NCI-H2196 treated with DMSO at 0.1 percent for 48 hours (cell line): Measurements from ENCODE around the gene RABGGTA.

Experiments
- DNase-seq: peaks from one replicate; lab custom pipeline; 2025; ENCODE audit not compliant: unreplicated experiment; lab: John Stamatoyannopoulos, UW

The RABGGTA gene

DNA sequence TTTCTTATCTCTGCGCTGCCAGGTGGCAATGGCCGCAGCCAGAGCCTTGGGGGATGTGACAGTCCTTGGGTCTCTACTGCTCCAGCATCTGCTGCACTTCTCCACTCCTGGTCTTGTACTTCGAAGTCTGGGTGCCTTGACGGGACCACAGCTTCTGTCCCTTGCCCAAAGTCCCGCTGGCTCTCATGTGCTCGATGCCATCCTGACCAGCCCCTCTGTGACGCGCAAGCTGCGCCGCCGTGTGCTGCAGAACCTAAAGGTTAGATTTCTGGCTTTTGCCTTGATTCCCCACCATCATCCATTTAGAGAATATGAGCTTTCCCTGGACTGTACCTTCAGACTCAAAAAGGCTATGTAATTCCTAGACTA, 32.6 kb upstream of the RABGGTA start:
- DNase-seq, result no peak

DNA sequence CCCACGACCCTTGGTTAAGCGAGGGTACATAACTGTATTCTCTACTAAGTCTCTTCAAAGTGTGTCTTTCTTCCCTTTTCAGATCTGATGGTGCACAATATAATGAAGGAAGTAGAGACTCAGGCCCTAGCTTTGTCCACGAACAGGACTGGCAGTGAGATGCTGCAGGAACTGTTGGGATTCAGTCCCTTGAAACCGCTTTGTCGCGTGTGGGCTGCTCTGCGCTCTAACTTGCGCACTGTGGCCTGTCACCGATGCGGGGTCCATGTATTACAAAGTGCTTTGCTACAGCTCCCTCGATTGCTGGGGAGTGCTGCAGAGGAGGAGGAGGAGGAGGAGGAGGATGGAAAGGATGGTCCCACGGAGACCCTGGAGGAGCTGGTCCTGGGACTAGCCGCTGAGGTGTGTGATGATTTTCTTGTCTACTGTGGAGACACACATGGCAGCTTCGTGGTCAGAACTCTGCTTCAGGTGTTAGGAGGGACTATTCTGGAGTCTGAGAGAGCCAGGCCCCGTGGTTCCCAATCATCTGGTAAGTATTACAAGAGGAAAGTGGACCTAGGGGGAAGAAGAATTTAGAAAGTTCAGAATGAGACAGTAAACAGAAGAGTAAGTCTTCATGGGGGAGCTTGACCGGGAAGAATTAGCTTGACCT, 29.1 kb upstream of the RABGGTA start:
- no peak for DNase-seq

DNA sequence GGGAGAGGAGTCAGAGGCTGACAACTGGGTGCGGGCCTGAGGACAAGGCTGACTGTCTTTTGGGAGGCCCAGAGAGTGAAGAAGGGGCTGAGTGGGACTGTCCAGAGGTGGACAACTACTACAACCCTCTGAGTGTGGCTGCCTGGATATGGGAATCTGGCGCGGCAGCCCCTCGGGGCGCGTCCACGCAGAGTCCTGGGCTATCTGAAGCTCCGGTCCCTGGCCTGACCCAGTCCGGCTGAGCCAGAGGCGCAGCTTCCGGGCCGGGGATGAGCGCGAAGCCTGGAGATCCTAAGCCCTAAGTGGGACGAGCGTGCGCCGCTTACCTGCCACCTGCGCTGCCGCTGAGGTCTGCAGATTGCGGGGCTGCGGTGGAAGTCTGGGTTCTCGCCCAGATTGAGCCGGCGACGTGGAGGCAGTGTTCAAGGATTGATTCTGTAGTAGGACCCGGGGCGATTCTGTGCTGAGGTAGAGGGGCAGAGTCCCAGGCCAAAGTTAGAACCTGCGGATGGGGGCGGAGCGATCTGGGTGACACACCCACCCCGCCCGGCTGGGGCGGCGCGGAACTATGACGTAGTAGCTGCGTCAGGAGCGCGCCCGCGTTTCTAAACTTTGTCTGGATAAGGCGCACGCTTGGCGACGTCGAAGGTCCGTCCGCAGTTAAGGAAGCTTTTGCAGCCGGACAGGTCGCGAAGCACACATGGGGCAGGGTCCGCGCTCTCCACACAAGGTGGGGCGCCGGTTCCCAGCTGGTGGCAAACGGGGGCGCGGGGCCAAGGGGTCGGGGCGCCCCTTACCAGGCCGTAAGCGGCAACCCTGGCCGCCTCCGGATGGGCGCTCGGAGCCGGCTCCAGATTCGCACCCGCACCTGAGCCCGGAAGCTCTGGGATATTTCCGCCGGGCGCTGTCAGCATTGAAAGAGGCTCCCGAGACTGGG, 28.1 kb upstream of the RABGGTA start, which contains the start of the genes DHRS1 and NOP9:
Gene DHRS1 (minus strand): TSS at position 526 of the 937 bp plus-strand sequence. CDS start 674 bp downstream, outside the sequence.
Gene NOP9 (plus strand): TSS at position 596 of the 937 bp plus-strand sequence. CDS start 105 bp downstream, at position 701.
- DNase-seq, result peak; percentile 73

DNA sequence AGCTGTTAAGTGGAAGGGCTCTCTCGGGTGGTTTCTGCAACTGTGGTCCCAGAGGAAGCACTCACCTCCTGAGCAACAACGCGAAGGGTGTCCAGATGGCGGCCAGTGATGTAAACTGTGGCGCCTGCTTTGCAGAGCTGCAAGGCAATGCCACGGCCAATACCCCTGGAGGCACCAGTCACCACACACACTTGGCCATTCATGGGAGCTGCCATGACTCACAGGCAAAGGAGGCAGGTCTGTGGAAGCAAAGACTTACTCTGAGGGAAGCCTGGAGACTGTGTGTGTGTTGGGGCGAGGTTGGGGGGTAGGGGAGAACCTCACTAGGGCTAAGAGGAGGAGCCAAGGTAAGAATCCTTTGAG, 27.5 kb upstream of the RABGGTA start:
- no peak for DNase-seq

DNA sequence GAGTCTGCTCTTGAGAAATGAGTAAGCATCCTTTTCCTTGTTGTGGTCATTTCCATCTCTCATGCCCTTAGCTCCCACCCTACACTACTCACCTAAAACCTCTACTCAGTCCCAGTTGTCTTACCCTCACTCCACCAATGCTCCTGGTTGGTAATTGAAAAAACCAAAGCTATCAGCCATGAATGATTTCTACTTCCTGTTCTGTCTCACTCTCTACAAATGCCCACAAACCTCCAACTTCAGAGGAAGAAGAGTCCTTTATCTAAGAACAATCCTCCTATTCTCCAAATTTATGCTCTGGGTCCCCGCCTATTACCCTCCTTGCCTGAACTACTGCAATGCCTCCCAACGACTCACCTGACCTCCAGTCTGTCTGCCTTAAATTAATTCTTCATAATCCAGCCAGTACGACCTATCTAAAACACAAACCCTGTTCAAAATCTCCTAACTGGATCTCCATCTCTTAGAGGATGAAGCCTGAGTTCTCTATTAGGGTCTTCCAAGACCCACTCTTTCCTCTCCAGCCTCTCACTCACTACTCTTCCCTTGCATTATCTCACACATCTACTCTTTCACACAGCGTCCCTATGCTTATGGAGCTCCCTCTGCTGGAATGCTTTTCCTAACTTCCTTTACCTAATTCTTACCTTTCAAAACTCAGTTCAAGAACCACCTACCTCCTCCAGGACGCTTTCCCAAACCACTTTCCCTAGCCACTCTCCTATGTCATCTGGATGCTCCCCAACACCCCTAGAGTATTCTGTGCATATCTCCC, 26.0 kb upstream of the RABGGTA start:
- peak; percentile 24 for DNase-seq

DNA sequence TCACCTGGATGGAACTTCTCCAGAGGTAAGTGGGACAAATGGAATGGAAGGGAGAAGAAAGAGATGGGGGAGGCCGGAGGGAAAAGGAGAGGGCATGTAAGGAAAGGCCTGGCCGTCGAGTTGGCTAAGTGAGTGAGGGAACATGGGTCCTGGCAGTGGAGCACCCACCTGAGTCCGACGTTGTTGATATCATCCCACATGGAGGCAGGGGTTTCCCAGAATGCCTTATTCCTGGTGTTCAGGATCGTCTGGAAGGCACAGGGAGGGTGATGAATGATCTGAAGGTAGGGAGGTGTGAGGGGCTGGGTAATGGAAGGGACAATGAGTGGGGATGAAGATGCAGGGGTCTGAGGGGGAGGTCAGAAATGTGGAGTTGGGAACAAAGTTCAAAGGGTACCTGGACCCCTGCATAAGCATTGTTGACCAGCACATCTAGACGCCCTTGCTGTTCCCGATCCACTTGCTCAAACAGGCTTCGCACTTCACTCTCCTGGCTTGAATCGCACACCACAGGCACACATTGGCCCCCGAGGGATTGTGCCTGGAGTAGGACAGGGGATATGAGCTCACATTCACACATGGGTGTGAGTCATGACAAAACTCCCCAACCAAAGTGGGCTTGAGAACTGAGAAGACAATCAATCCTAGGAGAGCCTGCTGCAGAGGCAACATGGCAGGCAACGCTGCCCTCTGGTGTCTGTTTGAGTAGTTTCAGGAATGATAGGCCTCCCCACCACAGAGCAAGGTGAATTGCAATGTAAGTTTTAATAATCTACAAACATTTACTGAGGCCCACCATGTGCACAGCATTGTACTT, 25.2 kb upstream of the RABGGTA start:
- peak; percentile 67 for DNase-seq

DNA sequence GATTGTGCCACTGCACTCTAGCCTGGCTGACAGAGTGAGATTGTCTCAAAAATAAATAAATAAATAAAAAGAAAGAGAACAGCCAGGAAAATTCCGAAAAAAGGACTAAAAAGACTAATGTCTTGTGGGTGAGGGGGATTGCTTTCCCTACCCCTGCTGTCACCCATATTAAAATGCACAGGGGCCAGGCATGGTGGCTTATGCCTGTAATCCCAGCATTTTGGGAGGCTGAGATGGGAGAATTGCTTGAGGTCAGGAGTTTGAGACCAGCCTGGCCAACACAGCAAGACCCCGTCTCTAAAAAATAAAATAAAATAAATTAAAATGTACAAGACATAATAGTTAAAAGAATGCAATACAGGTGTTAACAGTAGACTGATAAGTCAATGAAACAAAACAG, 22.1 kb upstream of the RABGGTA start:
- no peak for DNase-seq

DNA sequence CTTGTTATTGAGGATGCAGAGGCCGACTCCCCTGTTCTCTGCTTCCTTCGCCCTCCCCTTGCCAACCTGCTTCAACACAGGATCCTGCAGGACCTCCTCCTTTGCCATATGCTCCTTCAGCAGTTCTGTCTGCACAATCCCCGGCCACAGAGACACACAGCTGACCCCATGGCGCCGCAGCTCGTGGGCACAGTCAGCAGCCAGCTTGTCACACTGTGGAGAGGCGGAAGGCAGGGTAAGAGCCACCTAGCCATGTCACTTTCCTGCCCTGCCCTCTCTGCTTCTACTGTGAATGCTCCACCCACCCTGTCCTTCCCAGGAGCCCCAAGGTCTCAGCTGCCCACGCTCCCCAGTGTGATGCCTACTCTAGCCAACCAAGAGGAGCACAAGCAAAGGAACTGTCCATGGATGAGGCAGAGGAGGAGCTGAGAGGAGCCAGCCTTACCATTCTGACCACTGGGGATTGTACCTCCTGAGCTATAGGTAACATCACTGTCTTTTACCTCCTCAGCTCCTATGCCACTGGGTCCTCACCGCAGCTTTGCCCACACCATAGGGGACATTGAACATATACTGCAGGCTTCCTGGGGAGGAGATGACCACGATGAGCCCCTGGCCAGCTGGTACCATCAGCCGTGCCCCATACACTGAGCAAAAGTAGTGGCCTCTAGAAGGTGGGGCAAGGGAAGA, 20.9 kb upstream of the RABGGTA start:
- DNase-seq, result no peak

DNA sequence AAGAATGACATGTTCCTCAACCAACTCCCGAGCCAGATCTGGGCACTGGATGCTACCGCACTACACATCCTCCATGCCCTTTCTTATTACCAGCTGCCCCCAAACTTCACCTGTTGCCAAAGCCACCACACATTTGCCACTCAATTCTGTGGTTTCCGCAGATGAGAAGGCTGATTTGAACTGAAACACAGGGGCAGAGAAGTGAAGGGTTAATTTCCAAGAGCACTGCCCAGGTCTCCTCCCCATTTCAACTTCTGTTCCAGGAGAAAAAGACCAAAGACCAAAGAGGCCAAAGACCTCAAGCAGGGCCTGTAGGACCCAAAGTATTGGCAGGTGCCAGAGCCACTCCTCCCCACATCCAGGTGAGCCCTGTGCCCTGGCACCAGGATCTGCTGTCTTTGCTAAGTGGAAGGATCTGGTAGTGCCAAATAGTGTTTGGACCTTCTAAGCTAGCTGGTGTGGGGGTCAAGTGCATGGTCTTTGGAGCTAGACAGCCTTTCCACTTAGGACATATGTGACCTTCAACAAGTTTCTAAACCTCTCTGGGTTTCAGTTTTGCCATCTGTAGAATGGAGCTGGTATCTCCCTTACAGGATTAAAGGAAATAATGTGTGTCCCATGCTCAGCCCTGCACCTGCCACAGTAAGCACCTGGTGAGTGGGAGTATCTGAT, 20.2 kb upstream of the RABGGTA start:
- DNase-seq, result no peak

DNA sequence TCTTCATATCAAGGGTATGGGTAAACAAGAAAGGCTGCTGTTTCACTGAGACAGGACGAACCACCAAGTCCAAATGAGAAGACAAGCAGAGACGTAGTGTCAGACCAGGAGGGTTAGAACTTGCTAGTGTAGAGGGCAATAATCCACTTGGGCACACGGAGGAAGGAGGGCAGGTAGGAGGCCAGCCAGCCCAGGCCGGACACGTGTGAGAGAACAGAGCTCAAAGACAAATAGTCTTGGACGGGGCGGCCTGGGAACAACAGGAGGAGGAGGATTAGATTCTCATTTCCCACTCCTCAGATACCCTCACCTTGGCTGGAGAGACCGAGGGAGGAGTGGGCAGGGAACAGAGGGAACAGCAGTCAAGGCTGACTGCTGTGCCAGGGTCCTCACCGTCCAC, 19.3 kb upstream of the RABGGTA start:
- DNase-seq, result no peak

DNA sequence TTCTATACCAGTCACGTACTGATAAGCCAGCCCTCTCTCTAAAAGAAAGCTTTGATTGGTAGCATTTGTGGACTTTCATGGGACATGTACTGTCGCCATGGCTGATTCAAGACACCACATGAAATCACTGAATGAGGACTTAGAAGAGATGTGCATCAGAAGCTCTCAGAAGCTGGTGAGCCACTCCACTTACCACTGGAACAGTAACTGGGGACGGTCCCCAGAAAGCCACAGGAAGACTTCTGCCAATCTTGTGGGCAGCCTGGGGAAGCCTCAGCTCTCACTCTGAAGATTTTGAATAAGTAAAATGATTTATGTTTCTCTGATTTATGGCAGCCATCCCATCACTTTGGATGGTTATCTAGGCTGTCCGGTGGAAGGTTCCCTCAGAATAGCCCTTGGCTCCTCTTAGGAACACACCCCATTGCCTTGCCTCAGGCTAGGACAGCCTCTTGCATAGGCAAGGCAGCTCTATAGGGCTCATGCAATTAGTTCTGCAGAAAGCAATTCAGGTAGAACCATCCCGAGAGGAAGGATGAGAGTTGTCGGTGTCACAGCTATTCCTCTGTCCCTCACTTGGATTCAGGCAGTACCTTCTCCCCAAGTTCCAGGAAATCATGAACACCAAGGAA, 18.4 kb upstream of the RABGGTA start:
- no peak for DNase-seq

DNA sequence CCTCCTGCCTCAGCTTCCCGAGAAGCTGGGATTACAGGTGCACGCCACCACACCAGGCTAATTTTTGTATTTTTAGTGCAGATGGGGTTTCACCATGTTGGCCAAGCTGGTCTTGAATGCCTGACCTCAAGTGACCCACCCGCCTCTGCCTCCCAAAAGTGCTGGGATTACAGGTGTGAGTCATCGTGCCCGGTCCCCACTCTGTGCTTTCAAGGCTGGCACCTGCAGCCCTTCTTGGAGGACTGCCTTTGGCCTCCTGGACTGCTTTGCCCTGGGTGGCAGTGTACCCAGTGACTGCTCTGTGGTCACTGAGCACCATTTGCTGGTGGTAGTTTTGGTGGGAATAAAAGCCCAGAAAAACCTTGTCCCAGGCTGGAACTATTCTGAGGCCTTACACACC, 15.6 kb upstream of the RABGGTA start:
- DNase-seq, result no peak

DNA sequence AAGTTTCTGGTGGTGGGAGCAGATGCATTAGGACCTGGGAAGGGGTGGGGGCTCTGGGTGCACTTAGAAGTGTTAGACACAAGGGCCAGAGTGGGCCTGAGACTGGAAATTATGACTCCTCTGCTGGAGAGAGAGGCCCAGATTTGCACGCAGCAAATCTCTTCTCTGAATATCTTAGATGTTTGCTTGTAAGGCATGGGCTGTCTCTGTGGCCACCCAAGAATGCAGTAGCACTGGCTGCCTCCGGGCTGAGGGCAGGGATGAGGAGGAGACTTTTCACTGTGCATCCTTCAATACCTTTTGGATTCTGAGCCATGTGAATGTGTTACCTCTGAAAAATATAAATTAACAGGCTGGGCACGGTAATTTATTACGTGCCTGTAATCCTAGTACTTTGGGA, 14.0 kb upstream of the RABGGTA start:
- no peak for DNase-seq

DNA sequence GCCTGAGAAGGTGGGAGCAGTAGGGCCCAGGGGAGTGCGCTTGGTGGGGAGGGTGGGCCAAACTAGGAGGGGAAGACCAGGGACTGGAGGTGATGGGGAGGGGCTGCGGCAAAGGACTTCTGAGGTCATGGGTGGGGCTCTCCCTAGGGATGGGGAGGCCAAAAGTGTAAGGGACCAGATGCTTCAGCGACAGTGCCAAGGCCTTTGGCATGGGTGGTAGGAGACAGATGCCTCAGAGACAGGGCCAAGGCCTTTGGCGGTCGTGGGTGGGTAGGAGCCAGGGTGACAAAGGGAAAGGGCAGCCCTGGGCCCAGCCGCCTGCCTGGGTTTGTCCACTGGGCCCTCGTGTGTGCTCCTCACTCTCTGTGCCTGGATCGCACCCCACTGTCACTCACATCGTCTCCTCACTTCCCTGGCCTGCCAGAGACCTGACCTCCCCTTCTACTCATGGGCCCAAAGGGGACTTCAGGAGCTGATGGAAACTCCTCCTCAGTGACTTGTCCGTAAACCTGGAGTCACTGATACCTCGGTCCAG, 13.2 kb upstream of the RABGGTA start:
- no peak for DNase-seq

DNA sequence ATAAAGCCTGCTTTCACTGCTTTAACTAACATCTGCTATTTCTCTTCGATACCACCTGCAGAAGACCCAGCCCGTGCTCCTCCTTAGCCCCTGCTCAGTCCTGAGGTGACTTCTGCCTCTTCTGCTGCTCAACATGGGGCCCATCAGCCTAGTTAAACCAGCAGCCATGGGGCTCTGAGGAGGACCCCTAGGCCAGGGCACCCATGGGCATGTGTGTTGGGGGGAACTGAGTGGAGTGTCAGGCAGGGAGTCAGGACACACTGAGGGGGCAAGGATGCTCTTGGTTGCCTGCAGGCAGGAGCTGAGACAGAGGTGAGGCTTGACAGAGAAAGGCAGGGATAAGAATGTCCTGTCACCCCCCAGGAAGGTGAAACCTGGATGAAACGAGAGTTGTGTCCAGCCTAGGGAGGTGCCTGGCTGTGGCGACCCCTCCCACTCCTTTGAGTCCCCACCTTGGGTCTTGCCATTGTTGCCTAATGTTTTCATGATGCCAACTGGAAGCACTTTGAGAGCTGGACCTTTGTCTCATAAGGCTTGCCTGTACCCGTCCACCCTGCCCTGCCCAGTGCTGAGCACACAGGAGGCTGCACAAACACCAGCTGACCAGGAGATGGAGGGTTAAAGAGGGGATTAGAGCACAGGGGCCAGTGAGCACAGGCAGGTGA, 12.5 kb upstream of the RABGGTA start:
- DNase-seq, result no peak

DNA sequence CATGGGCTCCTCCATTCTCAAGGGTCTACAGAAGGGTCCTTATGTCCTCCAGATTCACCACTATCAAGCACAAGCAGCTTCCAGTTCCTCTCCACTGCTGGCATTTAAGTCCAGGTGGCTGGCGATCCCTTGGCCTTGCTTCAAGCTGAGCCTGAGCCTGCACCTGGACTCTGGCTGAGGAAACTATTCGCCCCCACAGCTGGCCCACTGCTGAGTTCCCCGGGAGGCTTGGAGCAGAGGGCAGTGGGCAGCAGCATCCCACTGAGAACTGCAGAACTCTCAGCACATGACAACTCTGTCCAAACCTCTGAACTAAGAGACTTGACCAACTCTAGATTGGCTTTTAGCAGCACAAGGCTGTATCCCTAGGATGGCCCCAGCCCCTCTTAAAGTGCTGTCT, 11.3 kb upstream of the RABGGTA start:
- DNase-seq, result no peak

DNA sequence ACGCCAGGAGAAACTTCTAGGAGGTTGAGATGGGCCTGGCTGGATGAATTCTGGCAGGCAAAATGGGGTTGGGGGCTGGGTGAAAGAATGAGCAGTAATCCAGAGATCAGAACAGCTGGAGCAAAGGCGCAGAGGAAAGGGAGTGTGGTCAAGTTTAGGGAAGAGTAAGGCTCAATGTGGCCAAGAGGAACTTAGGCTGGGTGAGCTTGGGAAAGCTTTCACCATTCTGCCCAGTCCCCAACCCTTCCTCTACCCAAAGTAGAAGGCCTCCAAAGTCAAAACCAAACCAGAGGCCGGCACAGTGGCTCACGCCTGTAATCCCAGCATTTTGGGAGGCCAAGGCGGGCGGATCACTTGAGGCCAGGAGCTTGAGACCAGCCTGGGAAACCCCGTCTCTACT, 10.2 kb upstream of the RABGGTA start:
- DNase-seq, result no peak

DNA sequence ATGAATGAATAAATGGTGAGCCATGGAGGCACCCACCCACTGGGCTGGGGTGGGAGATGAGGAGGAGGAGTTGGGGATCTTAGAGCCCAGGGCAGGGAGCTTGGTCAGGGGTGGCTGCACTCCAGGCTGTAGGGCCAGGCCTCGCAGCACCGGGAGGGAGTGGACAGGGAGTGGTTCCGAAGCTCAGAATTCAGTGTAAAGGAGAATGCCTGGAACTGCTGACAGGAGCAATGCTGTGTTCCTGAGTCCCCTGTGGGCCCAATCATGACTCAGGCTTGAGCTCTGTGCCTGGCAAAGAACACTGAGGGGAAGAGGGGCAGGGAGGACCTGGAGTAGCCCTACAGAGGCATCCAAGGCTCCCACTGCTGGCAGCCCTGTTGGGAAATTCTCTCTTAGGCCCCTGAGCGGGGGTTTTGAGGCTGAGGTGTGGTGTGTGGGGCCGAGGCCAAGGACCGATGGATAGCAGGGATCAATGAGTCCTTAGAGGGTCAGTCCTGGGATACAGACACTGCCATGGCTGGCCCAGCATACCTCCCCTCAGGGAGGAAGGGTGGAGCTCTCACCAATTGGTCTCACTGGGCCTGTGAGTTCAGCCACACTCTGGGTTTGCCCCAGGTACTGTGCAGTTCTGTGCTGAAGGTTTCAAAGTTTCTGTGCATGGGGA, 9.5 kb upstream of the RABGGTA start:
- DNase-seq, result no peak
